ENCODE measurements around the gene PSENEN.
"Not testable (repeated sequence)": the region's sequence is repeated elsewhere in the genome, so short reads cannot be mapped to it uniquely, and the experiment has no call there.

Gene PSENEN

GRCh38 chr19:35760711-35761349 is 15.4 kb downstream of the PSENEN start:
- no peak for TF ChIP-seq CTCF (conservative IDR thresholded peaks at IDR 0.05; ENCODE audit: low read length)
- no peak overlapping the region for H3K4me3 ChIP-seq (ENCODE audit: low read length)
- DNase-seq (ENCODE audit: low read depth), result no peak

GRCh38 chr19:35764432-35765315 is 19.2 kb downstream of the PSENEN start:
- no peak for DNase-seq (ENCODE audit: low read depth)
- TF ChIP-seq CTCF (conservative IDR thresholded peaks at IDR 0.05; ENCODE audit: low read length), result no peak
- H3K4me3 ChIP-seq (ENCODE audit: low read length), result no peak overlapping the region

GRCh38 chr19:35766571-35767104 is 21.2 kb downstream of the PSENEN start:
- TF ChIP-seq CTCF (conservative IDR thresholded peaks at IDR 0.05; ENCODE audit: low read length), result no peak
- no peak for DNase-seq (ENCODE audit: low read depth)
- no peak overlapping the region for H3K4me3 ChIP-seq (ENCODE audit: low read length)

GRCh38 chr19:35767288-35768081 is 22.0 kb downstream of the PSENEN start:
- DNase-seq (ENCODE audit: low read depth), result no peak
- TF ChIP-seq CTCF (conservative IDR thresholded peaks at IDR 0.05; ENCODE audit: low read length), result no peak
- no peak overlapping the region for H3K4me3 ChIP-seq (ENCODE audit: low read length)

GRCh38 chr19:35768082-35768421 is 22.6 kb downstream of the PSENEN start:
- TF ChIP-seq CTCF (conservative IDR thresholded peaks at IDR 0.05; ENCODE audit: low read length), result no peak
- H3K4me3 ChIP-seq (ENCODE audit: low read length), result no peak overlapping the region
- no peak for DNase-seq (ENCODE audit: low read depth)

GRCh38 chr19:35772362-35772761 is 26.9 kb downstream of the PSENEN start:
- H3K4me3 ChIP-seq (ENCODE audit: low read length); DNase-seq (ENCODE audit: low read depth): not testable (repeated sequence)

Data from AG10803 (cell line).